GM21381 (cell line): ENCODE measurements around the gene DEGS2.

ENCODE experiments used
- ATAC-seq: cut with Tn5 transposase; IDR thresholded peaks from one replicate; pipeline ENCODE4 v1.9.1; 2021; ENCODE audit warnings: mild to moderate bottlenecking, moderate library complexity; ENCODE audit not compliant: unreplicated experiment

Gene DEGS2

DNA sequence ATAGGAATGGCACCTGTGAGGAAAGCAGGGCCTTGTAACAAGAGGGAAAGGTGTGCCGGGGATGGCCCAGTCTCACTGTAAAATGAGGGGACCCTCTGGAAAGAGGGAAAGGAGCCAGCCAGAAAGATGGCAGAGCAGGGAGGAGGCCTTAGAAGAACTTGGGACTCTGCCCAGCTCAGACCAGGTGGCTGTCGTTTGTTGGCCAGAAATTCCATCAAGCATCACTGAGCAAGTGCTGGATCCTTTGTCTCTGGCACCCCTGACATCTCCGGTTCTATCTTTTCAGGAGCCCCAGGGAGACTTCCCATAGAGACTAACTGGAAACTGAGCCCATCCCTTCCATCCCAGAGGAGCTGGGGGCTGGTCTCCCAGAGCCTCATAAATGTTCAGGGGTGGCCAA is 43.3 kb downstream of the DEGS2 start:
- no peak for ATAC-seq

DNA sequence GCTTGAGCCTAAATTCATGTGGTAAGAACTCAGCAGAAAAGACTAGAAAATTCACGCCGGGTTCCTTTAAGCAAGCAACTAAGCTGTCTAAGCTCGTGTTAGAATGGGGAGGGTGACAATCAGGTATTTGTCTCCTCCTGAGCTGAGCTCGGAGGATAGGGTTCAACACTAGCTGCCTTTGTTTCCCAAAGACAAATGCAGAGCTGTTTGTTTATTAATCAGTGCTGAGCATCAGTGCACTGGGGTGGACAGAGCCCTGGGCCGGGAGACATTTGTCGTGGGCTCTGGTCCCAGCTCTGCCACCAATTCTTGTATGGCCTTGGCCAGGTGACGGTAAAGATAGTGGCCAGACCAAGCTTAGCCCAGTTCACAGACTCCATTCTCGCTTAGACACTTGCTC is 43.7 kb downstream of the DEGS2 start:
- ATAC-seq = no peak

DNA sequence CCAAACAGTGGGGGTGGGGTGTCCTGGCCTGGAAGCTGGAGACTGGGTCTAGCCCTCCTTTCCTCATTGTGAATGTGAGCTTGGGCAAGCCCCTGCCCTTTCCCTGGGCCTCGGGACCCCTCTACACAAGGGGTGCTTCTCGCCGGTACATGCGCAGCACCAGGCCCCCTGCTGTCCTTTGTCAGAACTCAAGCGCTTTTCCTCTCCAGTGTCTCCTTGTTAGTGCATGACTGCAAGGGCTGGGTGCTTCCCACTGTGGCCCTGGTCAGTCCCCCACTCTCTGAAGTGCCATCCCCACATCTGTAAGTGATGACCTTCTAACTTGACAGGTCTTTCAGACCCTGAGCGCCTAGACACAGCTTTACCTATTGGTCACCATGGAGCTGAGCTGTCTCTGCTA is 44.2 kb downstream of the DEGS2 start:
- ATAC-seq = no peak

DNA sequence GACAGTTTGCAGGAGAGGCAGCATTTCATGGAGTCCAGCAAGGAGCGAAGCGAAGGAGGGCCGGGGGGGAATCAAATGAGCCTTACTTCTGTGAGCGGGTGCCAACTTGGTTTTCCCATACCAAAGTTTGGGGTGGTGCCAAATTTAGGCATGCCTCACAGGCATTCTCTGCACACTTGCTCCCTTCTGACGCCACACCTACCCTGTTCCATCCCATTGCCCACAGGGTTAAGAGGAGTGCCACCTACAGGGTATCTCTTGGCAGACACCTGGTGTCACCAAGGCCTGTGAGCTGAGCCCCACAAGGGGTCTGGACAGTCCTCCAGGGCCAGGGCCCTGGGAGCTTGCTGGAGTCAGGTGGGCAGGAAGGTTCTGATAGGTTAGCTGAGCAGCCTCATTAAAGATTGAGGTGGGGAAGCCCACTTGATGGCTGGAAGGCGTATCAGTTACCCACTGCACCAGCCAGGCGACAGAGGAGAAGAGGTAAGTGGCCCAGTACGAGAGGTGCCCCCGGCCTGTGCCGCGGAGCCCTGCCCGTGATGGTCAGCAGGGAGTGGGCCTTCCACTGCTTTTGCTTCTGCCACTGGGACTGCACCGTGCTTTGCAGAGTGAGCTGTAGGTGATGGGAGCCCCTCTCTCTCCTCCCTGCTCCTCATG is 45.2 kb downstream of the DEGS2 start:
- ATAC-seq = no peak

DNA sequence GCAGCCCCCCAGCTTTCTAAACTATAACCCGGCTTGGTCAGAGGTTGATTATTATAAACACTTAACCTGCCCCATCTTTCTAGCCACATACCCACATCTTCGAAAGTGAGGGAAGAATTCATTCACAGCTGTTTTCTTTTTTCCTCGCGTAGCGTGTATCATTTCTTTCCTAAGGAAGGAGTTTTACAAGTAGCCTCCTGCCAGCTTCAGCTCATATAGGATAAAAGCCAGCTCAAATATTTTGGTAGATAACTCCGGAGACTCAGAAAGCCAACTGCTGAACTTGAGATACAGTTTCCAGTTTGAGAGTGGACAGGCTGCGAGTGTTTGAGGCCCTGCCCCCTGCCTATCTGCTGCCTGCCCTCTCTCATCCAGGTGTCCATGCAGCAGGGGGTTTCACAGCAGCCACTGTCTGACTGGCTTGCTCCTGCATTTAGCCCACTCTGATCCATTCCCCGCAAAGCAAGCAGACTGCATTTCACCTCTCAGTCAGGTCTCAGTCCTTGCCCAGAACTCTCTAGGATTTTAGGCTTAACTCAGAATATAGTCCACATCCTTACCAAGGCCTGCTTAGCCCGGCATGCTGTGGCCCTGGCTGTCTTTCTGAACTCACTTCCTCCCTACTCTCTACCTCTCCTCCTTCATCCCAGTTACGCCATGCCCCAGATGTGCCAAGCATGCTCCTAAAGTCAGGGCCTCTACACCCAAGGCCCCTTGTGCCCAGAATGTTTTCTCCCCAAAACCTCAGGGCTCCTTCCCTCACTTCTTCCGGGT is 47.3 kb downstream of the DEGS2 start:
- no peak for ATAC-seq

DNA sequence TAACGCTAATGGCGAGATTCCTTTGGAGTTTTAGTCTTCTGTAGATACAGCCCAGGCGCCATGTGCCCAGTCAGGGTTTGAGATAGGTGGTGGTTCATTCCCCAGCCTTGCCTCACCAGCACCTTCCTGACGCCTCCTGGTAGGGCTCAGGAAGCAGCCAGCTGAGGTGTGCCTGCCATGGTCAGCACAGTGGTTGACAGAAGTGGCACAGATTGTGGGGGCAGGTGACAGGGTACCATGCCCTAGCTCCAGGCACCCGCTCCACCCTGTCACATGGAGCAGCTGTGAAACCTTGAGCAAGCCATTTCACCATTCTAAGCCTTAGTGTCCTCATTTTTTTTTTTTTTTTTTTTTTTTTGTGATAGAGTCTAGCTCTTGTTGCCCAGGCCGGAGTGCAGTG is 48.6 kb downstream of the DEGS2 start:
- ATAC-seq = no peak

DNA sequence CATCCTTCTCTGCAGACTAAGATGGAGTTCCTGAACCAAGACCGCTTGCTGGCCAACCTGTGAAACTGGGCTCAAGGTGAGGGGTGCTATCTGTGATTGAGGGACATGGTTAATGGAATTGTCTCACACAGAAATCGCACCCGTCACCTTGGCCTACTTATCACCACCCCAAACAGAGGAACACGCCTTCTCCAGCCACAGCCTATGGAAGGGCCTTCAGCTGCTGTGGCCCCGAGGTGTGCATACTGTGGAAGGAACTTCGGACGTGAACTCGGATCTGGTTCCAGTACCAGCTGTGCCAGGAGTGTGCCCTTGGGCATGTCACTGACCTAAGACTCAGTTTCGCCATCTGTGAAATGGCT is 49.9 kb downstream of the DEGS2 start:
- no peak for ATAC-seq

DNA sequence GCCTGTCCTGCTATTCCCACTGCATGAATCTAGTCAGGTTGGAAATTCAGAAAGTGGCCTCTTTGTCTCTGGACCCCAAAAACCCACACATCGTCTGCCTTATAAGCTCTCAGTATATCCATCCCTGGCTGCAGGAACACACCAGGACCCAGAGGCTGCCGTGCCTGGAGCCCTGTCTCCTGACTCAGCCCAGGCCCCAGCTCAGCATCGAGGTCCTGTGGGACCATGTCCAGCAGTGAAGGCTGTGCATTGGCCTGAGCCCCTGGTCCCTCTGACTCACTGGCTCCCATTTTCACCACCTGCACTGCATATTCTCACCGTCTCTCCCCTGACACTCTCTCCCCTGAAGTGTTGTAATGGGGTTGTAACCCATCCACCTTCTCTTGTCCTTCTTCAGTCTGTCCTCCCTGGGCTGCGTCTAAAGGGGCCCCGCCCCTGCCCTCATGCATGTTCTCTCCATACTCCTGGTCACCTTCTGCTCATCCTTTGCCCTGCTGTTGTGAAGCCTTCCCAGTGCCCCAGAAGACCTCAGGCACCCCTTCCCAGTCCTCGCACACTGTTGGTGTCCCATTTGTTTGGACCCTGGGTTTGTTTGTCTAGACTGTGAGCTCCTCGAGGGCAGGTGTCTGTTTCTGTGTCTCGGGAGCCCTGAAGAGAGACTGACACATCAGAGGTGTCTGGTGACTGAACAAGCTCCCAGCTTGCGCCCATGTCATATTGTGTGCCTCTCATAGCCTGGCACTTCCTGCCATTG is 50.4 kb downstream of the DEGS2 start:
- ATAC-seq = no peak

DNA sequence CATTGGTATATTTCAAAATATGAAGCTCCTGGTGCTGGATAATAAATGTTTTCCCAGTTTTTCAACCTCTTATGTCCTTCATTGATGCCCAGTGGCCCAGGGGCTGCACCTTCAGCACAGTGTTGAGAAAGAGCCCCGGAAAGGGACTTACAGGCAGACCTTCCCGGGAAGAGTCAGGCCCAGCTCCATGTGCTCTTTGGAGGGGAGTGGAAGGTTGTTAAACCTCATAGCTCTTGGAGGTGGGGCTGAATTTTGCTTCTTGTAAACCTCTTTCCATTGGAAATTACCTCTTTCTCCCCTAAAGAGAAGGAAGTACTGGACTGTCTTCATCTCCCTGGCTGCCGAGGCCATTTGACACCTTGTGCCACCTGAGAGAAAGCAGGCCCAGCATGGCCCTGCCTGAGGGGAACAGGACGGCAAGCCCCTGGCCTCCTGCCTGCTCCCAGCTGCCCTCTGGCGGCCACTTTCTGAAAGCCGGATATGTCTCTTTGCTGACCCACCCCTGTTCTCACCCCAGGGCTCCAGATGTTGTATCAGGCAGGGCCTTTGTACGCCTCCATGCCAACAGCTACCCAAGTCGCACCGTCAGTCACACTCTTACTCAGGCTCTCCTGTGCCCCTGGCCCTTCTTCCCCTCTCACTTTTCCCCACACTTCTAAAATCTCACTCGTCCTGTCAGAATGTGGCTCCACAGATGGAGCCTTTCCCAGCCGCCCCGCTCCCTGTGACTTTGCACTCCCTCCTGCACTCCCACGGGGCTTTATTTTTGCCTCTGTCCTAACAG is 51.2 kb downstream of the DEGS2 start:
- peak; percentile 70 for ATAC-seq

DNA sequence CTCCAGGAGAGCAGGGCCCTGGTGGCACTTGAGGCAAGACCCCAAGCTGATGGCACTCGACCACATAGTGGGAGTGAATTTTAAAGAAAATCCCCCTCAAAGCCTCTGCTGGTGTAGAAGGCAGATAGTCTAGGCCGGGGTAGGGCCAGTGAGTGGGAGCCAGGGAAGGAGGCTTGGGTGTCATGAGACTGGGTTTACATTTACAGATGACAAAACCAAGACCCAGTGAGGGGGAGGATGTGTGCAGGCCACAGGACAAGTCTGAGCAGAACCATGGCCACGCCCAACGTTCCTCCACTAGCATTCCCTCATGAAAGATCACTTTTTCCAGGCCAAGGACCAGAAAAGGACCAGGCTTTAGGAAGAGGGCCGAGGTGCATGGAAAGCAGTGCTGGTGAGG is 52.2 kb downstream of the DEGS2 start:
- no peak for ATAC-seq

DNA sequence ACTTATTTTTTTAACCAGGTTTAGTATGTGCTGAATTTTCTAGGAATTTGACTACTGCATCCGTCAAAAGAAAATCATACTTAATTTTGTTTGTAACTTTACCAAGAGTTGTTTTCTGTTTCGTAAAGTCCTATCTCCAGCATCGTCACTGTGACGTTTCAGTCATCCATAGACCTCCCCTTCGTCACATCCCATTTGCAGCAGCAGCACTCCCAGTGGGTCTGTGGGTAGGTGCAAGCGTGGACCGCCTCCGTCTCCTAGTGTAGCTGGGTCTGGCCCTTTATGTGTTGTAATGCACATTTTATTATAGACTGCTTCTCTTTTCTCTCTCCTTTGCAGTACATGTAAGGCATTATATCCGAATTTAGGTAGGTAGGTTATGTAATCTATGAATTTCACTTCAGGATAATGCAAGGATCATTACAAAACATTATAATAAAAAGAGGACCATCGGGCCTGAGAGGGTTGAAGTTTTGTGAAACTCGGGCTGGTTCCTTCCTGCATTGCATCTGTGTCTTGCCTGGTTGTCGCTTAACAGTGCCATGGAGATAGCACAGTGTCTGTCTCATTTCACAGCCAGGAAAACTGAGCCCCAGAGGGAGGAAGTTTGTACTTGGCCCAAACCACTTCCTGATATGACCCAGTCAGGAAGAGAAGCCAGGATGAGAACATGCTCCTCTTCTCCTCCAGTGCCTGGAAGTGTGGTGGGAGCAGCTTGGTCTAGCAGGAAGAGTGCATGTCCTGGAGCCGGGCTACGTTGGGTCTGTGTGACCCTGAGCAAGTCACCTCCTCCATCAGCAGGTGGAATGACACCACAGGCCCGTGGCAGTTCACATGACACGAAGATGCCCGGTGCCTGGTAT is 53.0 kb downstream of the DEGS2 start:
- no peak for ATAC-seq

DNA sequence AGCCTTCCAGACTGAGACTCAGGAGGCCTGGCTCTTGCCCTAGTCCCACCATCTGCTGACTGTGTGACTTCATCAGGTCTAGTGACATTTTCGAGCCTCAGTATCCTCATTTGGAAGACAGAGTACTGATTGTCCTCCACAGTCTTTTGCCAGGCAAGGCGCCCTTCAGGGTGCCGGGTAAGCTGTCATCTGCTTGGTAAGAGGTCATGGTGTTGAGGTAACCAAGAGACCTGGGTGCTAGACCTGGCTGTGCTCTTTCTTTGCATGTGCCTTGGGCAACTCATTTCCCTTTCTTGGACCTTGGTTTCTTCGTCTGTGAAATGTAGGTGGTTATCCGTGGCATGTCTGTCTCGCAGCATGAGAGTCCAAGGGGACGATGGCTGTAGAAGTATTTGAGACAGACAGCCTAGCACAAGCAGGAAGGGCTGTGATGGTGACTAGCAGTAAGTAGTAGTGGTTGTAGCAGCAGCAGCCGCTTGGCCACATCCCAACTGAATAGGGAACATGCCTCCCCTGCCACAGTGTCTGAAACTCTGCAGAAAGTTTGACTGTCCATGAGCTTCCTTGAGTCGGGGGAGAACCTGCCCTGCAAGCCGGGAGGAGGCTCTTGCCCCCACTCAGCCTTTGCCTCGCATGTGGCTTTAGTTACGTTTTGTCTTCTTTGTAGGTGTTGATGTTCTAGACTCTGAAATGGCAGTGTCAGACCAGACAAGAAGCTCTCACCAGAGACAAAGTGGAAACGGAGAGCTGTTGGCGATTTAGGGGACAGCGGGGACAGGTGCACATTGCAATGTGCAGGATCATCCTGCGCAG is 53.9 kb downstream of the DEGS2 start:
- no peak for ATAC-seq

DNA sequence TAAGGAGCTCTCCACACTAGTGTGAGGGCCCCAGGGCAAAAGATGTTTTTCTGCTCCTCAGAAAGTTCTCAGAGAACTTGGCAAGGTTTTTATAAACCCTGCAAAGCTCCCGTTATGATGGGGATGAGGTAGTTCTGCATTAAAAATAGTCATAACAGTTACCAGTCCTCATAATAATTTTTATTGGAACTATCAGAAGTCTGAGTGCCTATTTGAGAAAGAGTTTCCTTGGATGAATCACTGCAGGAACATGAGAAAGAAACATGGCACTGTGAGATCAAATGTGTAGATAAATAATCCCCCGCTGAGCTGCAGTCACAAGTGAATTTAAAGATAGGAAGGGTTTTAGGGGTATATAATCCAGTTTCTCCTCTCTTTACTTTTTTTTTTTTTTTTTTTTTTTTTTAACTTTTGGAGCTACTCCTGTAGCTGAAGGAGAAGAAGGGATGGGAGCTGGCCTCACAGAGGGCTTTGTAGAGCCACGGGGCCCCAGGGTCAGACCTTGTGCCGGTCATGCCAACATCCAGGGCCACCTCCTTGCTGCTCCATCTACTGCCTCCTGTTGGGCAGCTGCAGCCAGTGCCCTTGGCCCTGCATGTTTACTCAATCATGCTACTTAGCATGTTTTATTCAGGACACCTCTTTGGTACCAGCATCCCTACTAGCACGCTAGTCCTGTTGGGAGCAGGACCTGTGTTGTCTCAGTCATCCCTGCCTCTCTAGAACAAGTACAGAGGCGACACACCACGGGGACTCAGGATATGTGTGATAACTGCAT is 54.7 kb downstream of the DEGS2 start:
- ATAC-seq = no peak

DNA sequence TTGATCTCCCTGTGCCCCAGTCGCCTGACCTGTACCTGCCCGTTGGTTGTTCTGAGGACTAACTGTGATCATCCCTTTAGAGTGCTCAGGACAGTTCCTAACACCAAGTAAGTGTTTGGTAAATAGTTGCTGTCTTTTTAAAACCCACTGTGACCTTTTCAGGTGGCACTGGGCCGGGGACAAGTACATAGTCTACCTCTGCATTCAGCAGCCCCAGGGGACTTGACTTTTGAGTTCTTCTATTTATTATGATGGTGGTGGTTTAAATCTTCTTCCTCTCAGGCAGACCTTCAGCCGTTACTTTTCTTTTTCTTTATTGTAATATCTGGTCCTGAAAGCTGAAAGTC is 55.5 kb downstream of the DEGS2 start:
- no peak for ATAC-seq

DNA sequence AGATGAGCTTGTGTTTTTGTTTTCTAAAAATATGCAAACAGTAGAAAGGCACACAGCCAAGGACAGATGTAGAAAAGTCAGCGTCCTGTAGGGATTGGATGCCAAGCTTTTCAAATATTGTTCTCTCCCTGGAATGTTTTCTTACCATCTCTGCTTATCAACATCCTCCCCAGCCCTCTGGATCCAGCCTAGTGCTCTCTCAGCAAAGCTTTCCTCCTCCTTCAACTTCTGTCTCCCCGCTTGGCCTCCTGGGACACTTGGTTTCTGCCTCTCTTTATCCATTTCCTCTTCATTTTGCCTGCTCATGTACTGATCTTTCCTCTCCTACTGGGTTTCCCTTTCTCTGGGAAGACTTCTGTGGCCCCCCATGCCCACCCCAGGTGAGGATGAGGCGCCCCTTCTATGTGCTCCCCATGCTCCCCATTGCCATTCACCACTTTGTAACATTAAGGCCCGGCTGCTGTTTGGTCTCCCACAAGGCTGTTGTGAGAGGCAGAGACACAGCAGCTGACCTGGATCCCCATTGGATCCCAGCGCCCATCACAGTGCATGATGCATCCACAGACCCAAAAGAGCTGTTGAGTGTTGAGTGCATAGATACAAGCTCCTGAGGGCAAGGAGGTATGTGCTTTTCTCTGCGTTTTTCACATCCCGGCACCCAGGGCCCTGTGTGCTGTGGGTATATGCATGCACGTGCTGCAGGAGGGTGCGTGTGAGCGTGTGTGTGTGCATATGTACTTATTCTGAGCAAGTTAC is 56.0 kb downstream of the DEGS2 start:
- ATAC-seq = no peak

DNA sequence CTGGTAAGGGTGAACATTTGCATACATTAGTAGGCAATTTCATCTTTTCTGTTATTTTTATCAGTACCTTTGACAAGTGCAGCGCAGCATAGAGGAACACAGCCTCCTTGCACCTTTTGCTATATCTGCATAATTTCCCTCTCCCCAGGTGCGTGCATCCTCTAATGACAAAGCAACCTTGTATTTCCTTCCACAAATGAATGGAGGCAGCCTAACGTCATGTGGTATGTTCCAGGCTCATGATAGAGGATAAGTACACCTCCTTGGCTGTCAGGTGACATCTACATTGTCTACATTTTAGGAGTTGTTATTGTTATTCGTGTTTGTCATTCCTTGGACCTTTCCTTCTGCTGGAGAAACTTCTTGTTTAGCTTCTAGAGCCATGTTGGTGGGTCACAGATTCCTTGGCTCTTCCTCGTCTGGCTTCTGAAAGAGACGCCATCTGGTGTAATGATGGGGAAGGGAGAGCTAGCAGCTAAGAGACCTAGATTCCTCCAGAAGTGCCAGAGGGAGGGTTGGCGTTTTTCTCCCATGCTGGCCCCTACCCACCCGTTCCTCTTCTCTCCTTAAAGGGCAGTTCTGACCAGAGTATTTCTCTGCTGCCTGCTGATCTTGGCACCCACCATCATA is 57.2 kb downstream of the DEGS2 start:
- ATAC-seq = no peak

DNA sequence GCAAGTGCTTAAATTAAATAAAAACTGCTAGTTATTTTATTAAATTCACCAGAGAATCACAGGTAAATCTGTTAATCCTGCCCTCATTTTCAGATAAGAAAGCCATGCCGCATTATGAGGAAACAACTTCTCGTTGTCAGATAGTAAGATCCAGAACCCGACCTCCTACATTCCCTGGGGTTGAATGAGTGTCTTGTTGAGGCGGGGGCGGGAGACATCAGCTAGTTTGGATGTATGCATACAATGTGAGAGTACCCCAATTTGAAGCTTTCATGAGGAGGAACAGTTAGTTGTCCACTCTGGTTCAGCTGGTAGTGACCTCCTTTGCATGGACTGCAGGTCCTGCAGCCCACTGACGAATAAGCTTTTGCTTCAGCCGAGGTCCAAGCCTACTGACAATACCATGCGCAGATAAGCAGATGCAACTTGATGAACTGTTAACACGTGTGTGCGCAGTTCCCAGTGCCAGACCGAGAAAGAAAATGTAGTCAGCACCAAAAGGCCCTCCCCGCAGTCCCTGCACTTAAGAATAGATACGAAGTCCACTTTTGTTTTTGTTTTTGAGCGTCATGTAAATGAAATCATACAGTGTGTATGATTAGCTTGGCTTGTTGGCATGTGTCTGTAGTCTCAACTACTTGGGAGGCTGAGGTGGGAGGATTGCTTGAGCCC is 59.3 kb downstream of the DEGS2 start:
- no peak for ATAC-seq
